Measurements from ENCODE around the gene ARAP2. TPM values are rescaled to one million over a fixed set of nuclear protein-coding genes. Genes with fewer than 3 reads are reported as not detected.

Gene ARAP2
- total RNA-seq, 3 donors from 2014 or later (not counting 1 experiment from before 2014, with no cell fraction given), result 199 to 295 (median 270) TPM

DNA sequence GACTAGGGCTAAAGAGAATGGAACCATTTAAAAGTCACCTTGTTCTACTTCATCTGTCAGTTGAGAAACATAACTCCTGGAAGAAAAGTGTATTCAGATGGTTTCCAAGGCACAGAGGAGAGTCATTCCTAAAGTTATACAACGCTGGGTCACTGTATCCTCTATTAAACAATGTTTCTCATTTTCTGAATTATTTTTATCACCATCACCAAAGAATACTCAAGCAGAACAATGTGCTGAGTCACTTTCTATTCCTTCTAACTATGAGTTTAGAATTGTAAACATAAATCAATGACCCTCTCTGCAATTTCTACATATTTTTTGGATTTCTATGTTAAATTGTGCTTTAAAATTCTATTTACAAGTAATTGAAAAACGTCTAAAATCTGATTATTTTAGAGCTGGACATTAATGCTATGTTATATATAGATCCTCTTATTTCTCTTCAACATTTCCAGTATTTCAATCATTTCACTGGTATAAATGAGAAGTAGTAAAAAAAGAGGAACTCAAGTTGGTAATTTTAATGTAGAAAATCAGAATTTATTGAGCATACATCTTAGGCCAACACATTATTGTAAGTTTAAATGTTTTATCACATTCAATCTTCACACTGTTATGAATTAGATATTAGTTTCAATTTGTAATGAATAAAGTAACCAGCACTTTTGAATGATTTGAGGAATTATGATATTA is 44.6 kb upstream of the ARAP2 start:
- Histone ChIP-seq H3K9me3 (ENCODE audit: control insufficient read depth, insufficient read depth, low read length) (no peaks in the 10 kb centered on the region), H3K36me3 (ENCODE audit: control insufficient read depth, insufficient read depth, low read length) (no peaks in the 10 kb centered on the region), H3K4me3 (ENCODE audit: low read length) (no peak overlapping the region), H3K27me3 (ENCODE audit: control insufficient read depth, insufficient read depth, low read length) (no peaks in the 10 kb centered on the region), H3K27ac (ENCODE audit: low read length) (peak overlapping the region; percentile 46), H3K4me1 (ENCODE audit: control insufficient read depth, insufficient read depth, low read length) (peaks cover 8% of the 10 kb centered on the region)
- H3K27ac Mint-ChIP-seq, result peak overlapping the region; percentile 98
- H3K4me3 Mint-ChIP-seq, result peak overlapping the region; percentile 58
- TF ChIP-seq, protein P1, sequence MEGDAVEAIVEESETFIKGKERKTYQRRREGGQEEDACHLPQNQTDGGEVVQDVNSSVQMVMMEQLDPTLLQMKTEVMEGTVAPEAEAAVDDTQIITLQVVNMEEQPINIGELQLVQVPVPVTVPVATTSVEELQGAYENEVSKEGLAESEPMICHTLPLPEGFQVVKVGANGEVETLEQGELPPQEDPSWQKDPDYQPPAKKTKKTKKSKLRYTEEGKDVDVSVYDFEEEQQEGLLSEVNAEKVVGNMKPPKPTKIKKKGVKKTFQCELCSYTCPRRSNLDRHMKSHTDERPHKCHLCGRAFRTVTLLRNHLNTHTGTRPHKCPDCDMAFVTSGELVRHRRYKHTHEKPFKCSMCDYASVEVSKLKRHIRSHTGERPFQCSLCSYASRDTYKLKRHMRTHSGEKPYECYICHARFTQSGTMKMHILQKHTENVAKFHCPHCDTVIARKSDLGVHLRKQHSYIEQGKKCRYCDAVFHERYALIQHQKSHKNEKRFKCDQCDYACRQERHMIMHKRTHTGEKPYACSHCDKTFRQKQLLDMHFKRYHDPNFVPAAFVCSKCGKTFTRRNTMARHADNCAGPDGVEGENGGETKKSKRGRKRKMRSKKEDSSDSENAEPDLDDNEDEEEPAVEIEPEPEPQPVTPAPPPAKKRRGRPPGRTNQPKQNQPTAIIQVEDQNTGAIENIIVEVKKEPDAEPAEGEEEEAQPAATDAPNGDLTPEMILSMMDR (IDR thresholded peaks at IDR 0.05), result no peak
- no peaks in the 10 kb centered on the region for H3K9me3 Mint-ChIP-seq
- no peak for DNase-seq
- 63% methylated on average over 1 of the region's 2 CpGs for WGBS (ENCODE audit: insufficient coverage)
- peaks cover 74 to 81% of the 10 kb centered on the region in 2 donors for H3K4me1 Mint-ChIP-seq
- H3K36me3 Mint-ChIP-seq, result peaks cover 6% of the 10 kb centered on the region
- ATAC-seq, result no peak
- intact Hi-C loops (cut with micrococcal nuclease), result loop anchor here (5.0 kb wide), 1 partner anchor 98 kb away; no protein-coding TSS in a partner anchor
- H3K27me3 Mint-ChIP-seq (ENCODE audit: low read depth in 2 of 2), result no peaks in the 10 kb centered on the region

DNA sequence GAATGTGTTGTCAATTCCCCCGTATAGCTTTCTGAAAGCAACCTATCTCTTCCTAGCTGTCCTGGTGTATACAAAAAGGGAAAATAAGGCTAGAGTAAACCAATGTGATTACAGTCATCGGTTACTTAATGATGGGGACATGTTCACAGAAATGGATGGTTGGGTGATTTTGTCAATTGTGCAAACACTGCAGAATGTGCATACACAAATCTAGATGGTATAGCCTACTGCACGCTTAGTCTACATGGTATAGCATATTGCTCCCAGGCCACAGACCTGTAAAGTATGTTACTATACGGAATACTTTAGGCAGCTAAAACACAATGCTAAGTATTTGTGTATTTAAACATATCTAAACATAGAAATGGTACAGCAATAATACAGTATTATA is 42.2 kb upstream of the ARAP2 start:
- Histone ChIP-seq H3K9me3 (ENCODE audit: control insufficient read depth, insufficient read depth, low read length) (no peaks in the 10 kb centered on the region), H3K4me3 (ENCODE audit: low read length) (peak overlapping the region; percentile 4), H3K4me1 (ENCODE audit: control insufficient read depth, insufficient read depth, low read length) (peaks cover 11% of the 10 kb centered on the region), H3K36me3 (ENCODE audit: control insufficient read depth, insufficient read depth, low read length) (no peaks in the 10 kb centered on the region), H3K27ac (ENCODE audit: low read length) (peak overlapping the region; percentile 98), H3K27me3 (ENCODE audit: control insufficient read depth, insufficient read depth, low read length) (no peaks in the 10 kb centered on the region)
- peaks cover 87 to 93% of the 10 kb centered on the region in 2 donors for H3K4me1 Mint-ChIP-seq
- H3K4me3 Mint-ChIP-seq, result peak overlapping the region; percentile 98
- intact Hi-C loops (cut with micrococcal nuclease), result loop anchor here (1.0 to 5.0 kb wide), 6 partner anchors 18 to 101 kb away; partner anchors contain the start of gene ARAP2
- H3K36me3 Mint-ChIP-seq, result peaks cover 16% of the 10 kb centered on the region
- DNase-seq, result no peak
- no peak for ATAC-seq
- H3K27me3 Mint-ChIP-seq (ENCODE audit: low read depth in 2 of 2), result no peaks in the 10 kb centered on the region
- peak overlapping the region; percentile 98 for H3K27ac Mint-ChIP-seq
- 65% methylated on average over 3 of the region's 4 CpGs for WGBS (ENCODE audit: insufficient coverage)
- TF ChIP-seq, protein P1 (IDR thresholded peaks at IDR 0.05), result no peak
- H3K9me3 Mint-ChIP-seq, result no peaks in the 10 kb centered on the region

DNA sequence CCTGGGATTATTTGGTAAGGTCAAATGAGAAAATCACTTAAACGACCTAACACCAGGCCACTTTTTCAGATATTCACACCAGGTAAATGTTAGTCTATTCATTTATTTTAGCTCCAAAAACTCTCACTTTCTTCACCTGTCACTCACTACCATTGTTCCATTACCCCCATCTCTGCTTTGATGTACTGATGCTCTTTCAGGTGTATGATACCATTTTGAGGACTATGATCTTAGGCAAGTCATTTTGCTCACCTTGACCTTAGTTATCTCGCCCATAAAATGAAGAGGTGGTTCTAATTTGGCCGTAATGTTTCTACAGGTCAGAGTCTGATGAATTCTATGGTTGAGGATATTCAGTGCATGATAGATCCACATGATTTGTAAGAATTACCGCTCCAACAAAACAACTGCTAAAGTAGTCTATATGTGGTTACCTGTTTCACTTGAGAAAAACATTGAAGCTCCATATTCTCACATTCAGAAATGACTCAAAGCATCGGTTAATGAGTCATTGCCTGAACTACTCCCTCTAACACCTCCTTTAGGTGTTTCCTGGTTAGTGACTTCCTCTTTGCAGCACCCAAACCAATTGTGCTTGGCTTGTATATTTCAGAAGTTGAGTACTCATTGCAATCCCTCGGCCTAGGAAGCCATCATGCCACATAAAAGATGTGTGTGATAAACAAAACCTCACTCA is 41.6 kb upstream of the ARAP2 start:
- peak overlapping the region; percentile 98 for H3K27ac Mint-ChIP-seq

More for the DNA sequence above, 41.6 kb upstream of the ARAP2 start:
- H3K27me3 Mint-ChIP-seq (ENCODE audit: low read depth in 2 of 2), result no peaks in the 10 kb centered on the region
- no peaks in the 10 kb centered on the region for H3K9me3 ChIP-seq (ENCODE audit: control insufficient read depth, insufficient read depth, low read length)
- intact Hi-C loops (cut with micrococcal nuclease), result loop anchor here (1.0 to 5.0 kb wide), 6 partner anchors 17 to 101 kb away; partner anchors contain the start of gene ARAP2
- no peaks in the 10 kb centered on the region for H3K27me3 ChIP-seq (ENCODE audit: control insufficient read depth, insufficient read depth, low read length)
- H3K4me3 Mint-ChIP-seq, result peak overlapping the region; percentile 98
- H3K36me3 ChIP-seq (ENCODE audit: control insufficient read depth, insufficient read depth, low read length), result no peaks in the 10 kb centered on the region
- peak; percentile 72 to 87 (median 84) for ATAC-seq
- peak overlapping the region; percentile 34 for H3K4me3 ChIP-seq (ENCODE audit: low read length)
- peak overlapping the region; percentile 98 for H3K27ac ChIP-seq (ENCODE audit: low read length)
- peaks cover 11% of the 10 kb centered on the region for H3K4me1 ChIP-seq (ENCODE audit: control insufficient read depth, insufficient read depth, low read length)
- WGBS (ENCODE audit: insufficient coverage), result 32% methylated on average over 5 of the region's 6 CpGs
- no peaks in the 10 kb centered on the region for H3K9me3 Mint-ChIP-seq
- DNase-seq, result peak; percentile 39 to 87
- H3K4me1 Mint-ChIP-seq, result peaks cover 88 to 94% of the 10 kb centered on the region in 2 donors
- H3K36me3 Mint-ChIP-seq, result peaks cover 15% of the 10 kb centered on the region
- TF ChIP-seq, protein P1 (IDR thresholded peaks at IDR 0.05), result no peak

All from natural killer cell (primary cell).